ENCODE data around the gene SERINC2. TPM values are rescaled to one million over a fixed set of nuclear protein-coding genes. Genes with fewer than 3 reads are reported as not detected.

SERINC2 gene
- total RNA-seq, 1 experiment from 2014 or later, result 14.0 TPM

DNA sequence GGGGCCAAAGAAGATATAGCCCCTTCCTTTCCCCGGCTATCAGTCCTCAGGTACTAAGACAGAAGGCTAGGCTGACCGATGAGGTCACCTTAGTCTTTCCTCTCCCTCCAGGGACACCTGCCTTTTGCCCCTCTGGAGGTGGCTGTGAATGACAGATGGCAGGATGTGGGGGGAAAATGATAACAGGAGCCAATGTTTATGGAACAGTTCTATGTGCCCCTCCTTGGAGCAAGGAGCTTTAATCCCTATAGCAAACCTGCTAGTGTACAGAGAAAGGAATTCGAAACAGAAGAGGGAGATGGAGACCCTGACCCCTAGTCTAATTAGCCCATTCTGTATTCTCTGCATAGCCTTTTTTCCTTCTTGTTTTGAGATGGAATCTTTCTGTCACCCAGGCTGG lies 28.1 kb downstream of the SERINC2 start:
- in situ Hi-C loops (cut with HindIII; ENCODE audit: low pct_unique_long_range_greater_than_20kb, low sequenced_read_pairs), result no loop called here

DNA sequence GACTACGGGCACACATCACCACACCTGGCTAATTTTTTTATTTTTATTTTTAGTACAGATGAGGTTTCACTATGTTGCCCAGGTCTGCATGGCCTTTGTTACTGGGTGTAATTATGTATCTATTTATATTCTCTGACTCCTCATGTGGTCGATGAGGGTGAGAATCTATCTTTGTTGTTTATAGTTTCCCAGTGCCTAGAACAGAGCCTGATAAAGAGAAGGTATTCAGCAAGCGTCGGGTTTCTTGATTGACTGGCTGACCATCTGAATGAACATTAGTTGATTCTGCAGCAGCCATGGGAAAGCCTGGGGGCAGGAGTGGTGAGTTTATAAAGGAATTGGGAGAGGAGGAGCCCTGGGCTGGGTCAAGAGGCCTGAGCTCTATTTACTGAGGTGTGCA lies 28.5 kb downstream of the SERINC2 start:
- no peak overlapping the region for H3K4me3 ChIP-seq (ENCODE audit: low read depth in 2 of 2, low read length in 2 of 2)
- no peaks in the 10 kb centered on the region for H3K27me3 ChIP-seq (ENCODE audit: control insufficient read depth, insufficient read depth, low read length)
- H3K27ac ChIP-seq (ENCODE audit: low read length), result no peak overlapping the region
- no peaks in the 10 kb centered on the region for H3K9me3 ChIP-seq (ENCODE audit: control insufficient read depth, insufficient read depth, low read depth, low read length)
- DNase-seq (ENCODE audit: low read depth, low spot score) (no peak), ATAC-seq (no peak)
- H3K36me3 ChIP-seq (ENCODE audit: control insufficient read depth, insufficient read depth, low read length), result no peaks in the 10 kb centered on the region
- ChIA-PET CTCF (no interaction called here), POLR2A (no interaction called here)
- TF ChIP-seq POLR2AphosphoS5 (IDR thresholded peaks at IDR 0.05; ENCODE audit: low read depth, low read length) (no peak), SIN3A (IDR thresholded peaks at IDR 0.05; ENCODE audit: borderline replicate concordance, insufficient read depth, low read depth, low read length) (no peak), TCF7L2 (IDR thresholded peaks at IDR 0.05; ENCODE audit: low read depth, low read length) (no peak)
- TF ChIP-seq, protein P1, sequence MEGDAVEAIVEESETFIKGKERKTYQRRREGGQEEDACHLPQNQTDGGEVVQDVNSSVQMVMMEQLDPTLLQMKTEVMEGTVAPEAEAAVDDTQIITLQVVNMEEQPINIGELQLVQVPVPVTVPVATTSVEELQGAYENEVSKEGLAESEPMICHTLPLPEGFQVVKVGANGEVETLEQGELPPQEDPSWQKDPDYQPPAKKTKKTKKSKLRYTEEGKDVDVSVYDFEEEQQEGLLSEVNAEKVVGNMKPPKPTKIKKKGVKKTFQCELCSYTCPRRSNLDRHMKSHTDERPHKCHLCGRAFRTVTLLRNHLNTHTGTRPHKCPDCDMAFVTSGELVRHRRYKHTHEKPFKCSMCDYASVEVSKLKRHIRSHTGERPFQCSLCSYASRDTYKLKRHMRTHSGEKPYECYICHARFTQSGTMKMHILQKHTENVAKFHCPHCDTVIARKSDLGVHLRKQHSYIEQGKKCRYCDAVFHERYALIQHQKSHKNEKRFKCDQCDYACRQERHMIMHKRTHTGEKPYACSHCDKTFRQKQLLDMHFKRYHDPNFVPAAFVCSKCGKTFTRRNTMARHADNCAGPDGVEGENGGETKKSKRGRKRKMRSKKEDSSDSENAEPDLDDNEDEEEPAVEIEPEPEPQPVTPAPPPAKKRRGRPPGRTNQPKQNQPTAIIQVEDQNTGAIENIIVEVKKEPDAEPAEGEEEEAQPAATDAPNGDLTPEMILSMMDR (IDR thresholded peaks at IDR 0.05), result no peak
- TF ChIP-seq, protein P2, sequence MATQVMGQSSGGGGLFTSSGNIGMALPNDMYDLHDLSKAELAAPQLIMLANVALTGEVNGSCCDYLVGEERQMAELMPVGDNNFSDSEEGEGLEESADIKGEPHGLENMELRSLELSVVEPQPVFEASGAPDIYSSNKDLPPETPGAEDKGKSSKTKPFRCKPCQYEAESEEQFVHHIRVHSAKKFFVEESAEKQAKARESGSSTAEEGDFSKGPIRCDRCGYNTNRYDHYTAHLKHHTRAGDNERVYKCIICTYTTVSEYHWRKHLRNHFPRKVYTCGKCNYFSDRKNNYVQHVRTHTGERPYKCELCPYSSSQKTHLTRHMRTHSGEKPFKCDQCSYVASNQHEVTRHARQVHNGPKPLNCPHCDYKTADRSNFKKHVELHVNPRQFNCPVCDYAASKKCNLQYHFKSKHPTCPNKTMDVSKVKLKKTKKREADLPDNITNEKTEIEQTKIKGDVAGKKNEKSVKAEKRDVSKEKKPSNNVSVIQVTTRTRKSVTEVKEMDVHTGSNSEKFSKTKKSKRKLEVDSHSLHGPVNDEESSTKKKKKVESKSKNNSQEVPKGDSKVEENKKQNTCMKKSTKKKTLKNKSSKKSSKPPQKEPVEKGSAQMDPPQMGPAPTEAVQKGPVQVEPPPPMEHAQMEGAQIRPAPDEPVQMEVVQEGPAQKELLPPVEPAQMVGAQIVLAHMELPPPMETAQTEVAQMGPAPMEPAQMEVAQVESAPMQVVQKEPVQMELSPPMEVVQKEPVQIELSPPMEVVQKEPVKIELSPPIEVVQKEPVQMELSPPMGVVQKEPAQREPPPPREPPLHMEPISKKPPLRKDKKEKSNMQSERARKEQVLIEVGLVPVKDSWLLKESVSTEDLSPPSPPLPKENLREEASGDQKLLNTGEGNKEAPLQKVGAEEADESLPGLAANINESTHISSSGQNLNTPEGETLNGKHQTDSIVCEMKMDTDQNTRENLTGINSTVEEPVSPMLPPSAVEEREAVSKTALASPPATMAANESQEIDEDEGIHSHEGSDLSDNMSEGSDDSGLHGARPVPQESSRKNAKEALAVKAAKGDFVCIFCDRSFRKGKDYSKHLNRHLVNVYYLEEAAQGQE (IDR thresholded peaks at IDR 0.05; ENCODE audit: insufficient read depth in 1 of 2, low read depth in 2 of 2, low read length in 1 of 2), result no peak
- no peaks in the 10 kb centered on the region for H3K4me1 ChIP-seq (ENCODE audit: control insufficient read depth, insufficient read depth, low read length)
- no TSS peak for BruUV-seq (replicated peaks)
- in situ Hi-C loops (cut with HindIII; ENCODE audit: low pct_unique_long_range_greater_than_20kb, low sequenced_read_pairs) (no loop called here), intact Hi-C loops (cut with micrococcal nuclease; ENCODE audit: unreplicated experiment) (no loop called here)

More for the DNA sequence above, 28.1 kb downstream of the SERINC2 start:
- no peaks in the 10 kb centered on the region for H3K27me3 ChIP-seq (ENCODE audit: control insufficient read depth, insufficient read depth, low read length)
- no TSS peak for BruUV-seq (replicated peaks)
- ATAC-seq (no peak), DNase-seq (ENCODE audit: low read depth, low spot score) (no peak)
- H3K4me3 ChIP-seq (ENCODE audit: low read depth in 2 of 2, low read length in 2 of 2), result no peak overlapping the region
- H3K36me3 ChIP-seq (ENCODE audit: control insufficient read depth, insufficient read depth, low read length), result no peaks in the 10 kb centered on the region
- CTCF ChIA-PET, result no interaction called here
- intact Hi-C loops (cut with micrococcal nuclease; ENCODE audit: unreplicated experiment), result no loop called here
- H3K9me3 ChIP-seq (ENCODE audit: control insufficient read depth, insufficient read depth, low read depth, low read length), result no peaks in the 10 kb centered on the region
- POLR2A ChIA-PET, result no interaction called here
- no peak overlapping the region for H3K27ac ChIP-seq (ENCODE audit: low read length)
- TF ChIP-seq, protein P1 (IDR thresholded peaks at IDR 0.05), result no peak
- no peak for TF ChIP-seq POLR2AphosphoS5 (IDR thresholded peaks at IDR 0.05; ENCODE audit: low read depth, low read length)
- no peak for TF ChIP-seq SIN3A (IDR thresholded peaks at IDR 0.05; ENCODE audit: borderline replicate concordance, insufficient read depth, low read depth, low read length)
- TF ChIP-seq, protein P2 (IDR thresholded peaks at IDR 0.05; ENCODE audit: insufficient read depth in 1 of 2, low read depth in 2 of 2, low read length in 1 of 2), result no peak
- TF ChIP-seq TCF7L2 (IDR thresholded peaks at IDR 0.05; ENCODE audit: low read depth, low read length), result no peak
- H3K4me1 ChIP-seq (ENCODE audit: control insufficient read depth, insufficient read depth, low read length), result no peaks in the 10 kb centered on the region

All from Panc1 (cell line).